Neural cell (in vitro differentiated cells): Measurements from ENCODE around the gene NUP62.

Source experiments
- CTCF ChIP-seq: fragments of 450-650 bp; IDR thresholded peaks from 2 replicates; pipeline ENCODE4 v1.5.1; 2014; ENCODE audit warnings: antibody characterized with exemption, mild to moderate bottlenecking, moderate library complexity; ENCODE audit not compliant: poor library complexity, severe bottlenecking
- EP300 ChIP-seq: fragments of 450-650 bp; conservative IDR thresholded peaks from 2 replicates; pipeline ENCODE4 v1.6.1; 2014; ENCODE audit warnings: antibody characterized with exemption, mild to moderate bottlenecking, moderate library complexity; ENCODE audit not compliant: poor library complexity, severe bottlenecking
- EZH2 ChIP-seq: fragments of 200-600, 300-800 bp; shearing (Covaris generic), sonication (generic); IDR thresholded peaks from 2 replicates; pipeline ENCODE4 v1.6.1; 2014; ENCODE audit warnings: antibody characterized with exemption, low read length, borderline replicate concordance, mild to moderate bottlenecking; ENCODE audit not compliant: insufficient read depth, poor library complexity, severe bottlenecking
- MXI1 ChIP-seq: fragments of 450-650 bp; conservative IDR thresholded peaks from 2 replicates; pipeline ENCODE4 v1.6.1; 2014; ENCODE audit warnings: antibody characterized with exemption, mild to moderate bottlenecking; ENCODE audit not compliant: poor library complexity, severe bottlenecking
- POLR2AphosphoS5 ChIP-seq: IDR thresholded peaks from 2 replicates; pipeline ENCODE4 v1.6.1; 2012
- RAD21 ChIP-seq: fragments of 450-650 bp; conservative IDR thresholded peaks from 2 replicates; pipeline ENCODE4 v1.6.1; 2014; ENCODE audit warnings: antibody characterized with exemption, mild to moderate bottlenecking, moderate library complexity
- SMC3 ChIP-seq: fragments of 450-650 bp; conservative IDR thresholded peaks from 2 replicates; pipeline ENCODE4 v1.6.1; 2014; ENCODE audit warnings: antibody characterized with exemption, mild to moderate bottlenecking, moderate library complexity; ENCODE audit not compliant: poor library complexity
- TAF1 ChIP-seq: IDR thresholded peaks from 2 replicates; pipeline ENCODE4 v1.6.1; 2012; ENCODE audit warnings: low read depth
- TF ChIP-seq, protein P1 (sequence below): IDR thresholded peaks from 2 replicates; pipeline ENCODE4 v1.6.1; 2012; ENCODE audit warnings: borderline replicate concordance

DNA sequence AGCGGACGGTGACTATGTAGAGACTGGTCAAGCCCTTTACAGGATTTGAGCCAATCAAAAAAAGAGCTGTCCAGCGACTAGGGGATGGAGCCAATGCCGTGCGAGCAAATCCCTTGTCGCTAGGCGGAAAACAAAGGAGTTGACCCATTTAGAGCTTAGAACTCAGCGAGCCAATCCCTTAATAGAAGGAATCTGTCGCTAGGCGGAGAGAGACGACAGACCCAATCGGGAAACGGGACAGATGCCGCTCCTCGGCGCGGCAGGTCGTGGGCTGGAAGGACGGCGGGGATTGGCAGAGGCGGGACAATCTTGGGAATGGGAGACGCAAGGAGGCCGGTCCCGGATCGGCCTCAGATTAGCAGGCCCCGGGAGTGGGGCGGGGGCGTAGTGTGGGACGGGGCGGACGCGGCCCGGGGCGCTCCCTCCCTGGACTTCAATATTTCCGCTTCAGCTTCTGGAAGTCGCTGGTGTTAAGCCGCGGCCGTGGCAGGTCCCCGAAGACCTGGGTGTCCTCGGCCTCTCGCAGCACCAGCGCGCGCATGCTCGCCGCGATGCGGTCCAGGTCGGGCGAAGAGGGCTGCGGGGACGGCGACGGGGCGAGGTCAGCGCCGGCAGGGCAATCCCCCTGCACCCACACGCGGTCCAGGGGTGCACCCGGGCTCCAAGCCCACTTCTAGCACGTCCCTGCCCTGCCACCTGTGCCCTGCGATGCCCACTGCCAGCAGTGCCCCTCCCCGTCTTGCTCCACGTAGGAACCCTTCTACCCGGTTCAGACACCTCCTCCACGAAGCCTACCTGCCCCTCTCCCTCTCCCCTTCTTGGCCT is 59.6 kb downstream of the NUP62 start:
- peak; percentile 90 for TF ChIP-seq TAF1
- TF ChIP-seq EZH2 = no peak
- TF ChIP-seq CTCF = peak; percentile 36
- peak; percentile 62 for TF ChIP-seq MXI1
- TF ChIP-seq EP300 = peak; percentile 92
- TF ChIP-seq SMC3 = no peak
- peak; percentile 85 for TF ChIP-seq POLR2AphosphoS5
- TF ChIP-seq, protein P1, sequence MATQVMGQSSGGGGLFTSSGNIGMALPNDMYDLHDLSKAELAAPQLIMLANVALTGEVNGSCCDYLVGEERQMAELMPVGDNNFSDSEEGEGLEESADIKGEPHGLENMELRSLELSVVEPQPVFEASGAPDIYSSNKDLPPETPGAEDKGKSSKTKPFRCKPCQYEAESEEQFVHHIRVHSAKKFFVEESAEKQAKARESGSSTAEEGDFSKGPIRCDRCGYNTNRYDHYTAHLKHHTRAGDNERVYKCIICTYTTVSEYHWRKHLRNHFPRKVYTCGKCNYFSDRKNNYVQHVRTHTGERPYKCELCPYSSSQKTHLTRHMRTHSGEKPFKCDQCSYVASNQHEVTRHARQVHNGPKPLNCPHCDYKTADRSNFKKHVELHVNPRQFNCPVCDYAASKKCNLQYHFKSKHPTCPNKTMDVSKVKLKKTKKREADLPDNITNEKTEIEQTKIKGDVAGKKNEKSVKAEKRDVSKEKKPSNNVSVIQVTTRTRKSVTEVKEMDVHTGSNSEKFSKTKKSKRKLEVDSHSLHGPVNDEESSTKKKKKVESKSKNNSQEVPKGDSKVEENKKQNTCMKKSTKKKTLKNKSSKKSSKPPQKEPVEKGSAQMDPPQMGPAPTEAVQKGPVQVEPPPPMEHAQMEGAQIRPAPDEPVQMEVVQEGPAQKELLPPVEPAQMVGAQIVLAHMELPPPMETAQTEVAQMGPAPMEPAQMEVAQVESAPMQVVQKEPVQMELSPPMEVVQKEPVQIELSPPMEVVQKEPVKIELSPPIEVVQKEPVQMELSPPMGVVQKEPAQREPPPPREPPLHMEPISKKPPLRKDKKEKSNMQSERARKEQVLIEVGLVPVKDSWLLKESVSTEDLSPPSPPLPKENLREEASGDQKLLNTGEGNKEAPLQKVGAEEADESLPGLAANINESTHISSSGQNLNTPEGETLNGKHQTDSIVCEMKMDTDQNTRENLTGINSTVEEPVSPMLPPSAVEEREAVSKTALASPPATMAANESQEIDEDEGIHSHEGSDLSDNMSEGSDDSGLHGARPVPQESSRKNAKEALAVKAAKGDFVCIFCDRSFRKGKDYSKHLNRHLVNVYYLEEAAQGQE = peak; percentile 62
- TF ChIP-seq RAD21 = no peak
